SH-SY5Y (cell line): Measurements from ENCODE around the gene CFAP77.

Experiments used
- GATA2 ChIP-seq: IDR thresholded peaks from 2 replicates; pipeline ENCODE4 v1.6.1; 2011; ENCODE audit warnings: mild to moderate bottlenecking, low read depth, low read length
- GATA3 ChIP-seq: IDR thresholded peaks from 2 replicates; pipeline ENCODE4 v1.6.1; 2011; ENCODE audit warnings: low read depth, mild to moderate bottlenecking, low read length, moderate library complexity

Gene CFAP77

GRCh38 chr9:132622159-132622558 is 212.1 kb downstream of the CFAP77 start:
- TF ChIP-seq GATA3 (no peak), GATA2 (no peak)
